KG1 (cell line): ENCODE data around the gene ROR1.

Source experiments
- DNase-seq: peaks from one replicate; lab custom pipeline; 2025; lab: John Stamatoyannopoulos, UW

ROR1 gene

DNA sequence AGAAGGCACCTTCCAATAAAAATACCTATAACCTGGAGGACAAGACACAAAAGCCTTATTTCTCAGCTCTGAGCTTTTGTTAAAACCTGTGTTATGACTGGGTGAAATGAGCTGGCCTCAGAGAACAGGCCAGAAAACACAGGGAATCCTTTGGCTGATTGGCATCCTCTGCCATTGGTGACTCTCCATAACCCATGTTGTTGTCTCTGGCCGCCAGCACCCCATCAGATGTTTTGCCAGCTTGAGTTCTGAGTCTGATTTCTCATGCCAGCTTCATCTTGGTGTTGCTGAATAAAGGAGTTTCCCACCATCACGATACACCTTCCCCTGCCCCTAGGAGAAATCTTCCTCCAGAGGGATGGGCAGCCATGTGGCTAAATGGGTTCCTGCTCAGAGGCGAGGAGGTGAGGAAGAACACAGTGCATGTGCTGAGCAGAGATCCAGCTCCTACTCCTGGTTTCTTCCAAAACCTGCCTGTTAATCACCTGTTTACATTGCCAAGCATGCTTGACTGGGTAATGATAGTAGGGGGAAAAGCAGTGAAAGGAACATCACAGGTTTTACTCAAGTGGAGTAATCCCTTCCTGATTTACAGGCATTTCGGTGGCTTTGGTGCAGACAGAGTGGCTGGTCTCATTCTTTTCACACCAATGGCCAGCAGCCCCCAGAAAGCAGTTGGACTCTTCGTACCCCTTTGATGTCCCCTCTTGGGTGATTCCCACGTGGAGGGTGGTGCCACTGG lies 109.8 kb downstream of the ROR1 start:
- no peak for DNase-seq

DNA sequence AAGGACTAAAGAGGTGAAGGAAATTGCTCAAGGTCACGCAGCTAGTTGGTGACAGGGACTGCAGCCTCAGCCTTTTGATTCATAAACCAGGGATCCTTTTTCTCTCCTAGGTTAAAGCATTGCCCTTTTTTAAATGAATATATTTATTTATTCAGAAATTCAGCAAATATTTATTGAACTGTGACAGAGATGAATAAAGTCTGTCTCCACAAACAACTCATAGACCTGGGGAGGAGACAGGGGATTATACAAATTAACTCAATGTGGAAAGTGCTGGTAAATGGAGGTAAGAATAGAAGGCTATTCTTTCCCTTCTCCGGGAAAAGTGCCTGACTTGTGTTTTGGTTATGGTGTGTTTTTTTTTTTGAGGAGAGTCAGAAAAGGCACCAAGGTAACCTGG lies 110.7 kb downstream of the ROR1 start:
- no peak for DNase-seq

- no peak for DNase-seq
Measured at GRCh38 chr1:63885899-63886298, 112.1 kb downstream of the ROR1 start.

- DNase-seq = no peak
Measured at GRCh38 chr1:63886340-63886739, 112.5 kb downstream of the ROR1 start.

- DNase-seq = no peak
Measured at GRCh38 chr1:63887809-63888208, 114.0 kb downstream of the ROR1 start.

DNA sequence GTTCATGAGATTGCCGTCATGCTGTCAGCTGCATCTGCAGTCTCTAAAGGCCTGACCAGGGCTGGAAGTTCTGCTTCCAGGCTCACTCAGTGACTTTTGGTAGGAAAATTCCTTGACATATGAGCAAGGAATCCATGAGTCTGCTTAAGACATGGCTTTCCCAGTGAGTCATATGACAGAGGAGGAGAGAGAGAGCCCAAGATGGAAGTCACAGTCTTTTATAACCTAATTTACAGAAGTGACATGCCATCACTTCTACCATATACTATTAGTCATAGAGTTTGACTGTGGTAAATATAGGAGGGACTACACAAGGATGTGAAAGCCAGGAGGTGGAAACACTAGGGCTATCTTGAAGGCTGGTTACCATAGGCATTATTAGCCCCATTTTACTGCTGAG lies 115.2 kb downstream of the ROR1 start:
- no peak for DNase-seq

DNA sequence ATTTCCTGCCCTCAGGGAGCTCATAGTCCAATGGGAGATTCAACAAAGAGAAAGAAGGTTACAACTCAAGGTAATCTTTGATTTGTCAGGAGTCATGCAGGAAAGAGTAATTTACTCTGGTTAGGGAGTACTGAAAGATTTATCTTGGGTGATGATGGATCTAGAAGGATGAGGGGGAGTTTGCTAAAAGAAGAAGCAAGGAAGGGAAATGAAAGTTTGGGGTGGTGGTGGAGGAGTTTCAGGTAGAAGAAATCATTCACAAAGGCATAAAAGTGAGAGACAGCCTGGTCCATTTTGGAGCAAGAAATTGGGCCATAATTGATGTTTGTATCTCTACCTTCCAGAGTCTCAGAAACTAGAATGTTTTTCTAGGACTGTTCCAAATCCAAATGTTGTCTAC lies 116.7 kb downstream of the ROR1 start:
- no peak for DNase-seq

DNA sequence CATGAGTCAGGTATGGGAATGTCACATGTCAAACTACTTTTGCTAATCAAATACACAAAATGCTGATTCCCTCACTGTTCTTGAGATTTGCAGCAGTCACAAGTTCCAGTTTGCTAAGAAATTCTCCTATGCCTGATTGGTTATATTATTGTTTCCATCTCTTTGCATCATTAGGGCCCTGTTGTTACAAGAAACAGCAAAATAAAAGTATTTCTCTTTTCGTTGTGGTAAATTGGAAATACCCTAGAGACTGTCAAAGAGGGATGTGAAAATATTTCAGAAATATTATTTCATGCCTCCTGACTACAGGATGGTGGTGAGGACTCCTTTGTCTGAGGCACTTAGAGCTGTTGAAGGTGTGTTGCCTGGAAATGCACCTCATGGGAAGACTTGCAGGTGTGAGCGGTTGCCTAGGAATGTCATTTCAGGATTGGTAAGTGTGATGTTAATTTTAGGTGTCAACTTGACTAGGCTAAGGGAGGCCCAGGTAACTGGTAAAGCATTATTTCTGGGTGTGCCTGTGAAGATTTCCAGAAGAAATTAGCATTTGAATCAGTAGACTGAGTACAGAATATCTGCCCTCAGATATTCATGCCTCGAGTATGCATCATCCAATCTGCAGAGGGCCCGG lies 117.4 kb downstream of the ROR1 start:
- DNase-seq = no peak

GRCh38 chr1:63892632-63893395 lies 119.0 kb downstream of the ROR1 start:
- DNase-seq = no peak

DNA sequence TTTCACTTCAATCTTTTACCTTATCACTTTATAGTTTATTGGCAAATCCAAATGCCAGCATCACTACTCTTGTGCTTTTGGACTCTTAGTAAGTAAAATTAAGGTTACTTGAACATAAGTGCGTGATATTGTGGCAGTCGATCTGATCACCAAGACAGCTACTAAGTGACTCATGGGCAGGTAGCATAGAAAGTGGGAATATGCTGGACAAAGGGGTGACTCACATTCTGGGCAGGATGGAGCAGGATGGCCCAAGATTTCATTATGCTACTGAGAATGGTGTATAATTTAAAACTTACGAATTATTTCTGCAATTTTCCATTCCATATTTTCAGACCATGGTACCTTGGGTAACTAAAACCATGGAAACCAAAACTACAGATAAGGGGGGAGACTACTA lies 120.2 kb downstream of the ROR1 start:
- no peak for DNase-seq

GRCh38 chr1:63894627-63895265 lies 120.9 kb downstream of the ROR1 start:
- no peak for DNase-seq

- DNase-seq = no peak
Measured at GRCh38 chr1:63896755-63897154, 122.9 kb downstream of the ROR1 start.

DNA sequence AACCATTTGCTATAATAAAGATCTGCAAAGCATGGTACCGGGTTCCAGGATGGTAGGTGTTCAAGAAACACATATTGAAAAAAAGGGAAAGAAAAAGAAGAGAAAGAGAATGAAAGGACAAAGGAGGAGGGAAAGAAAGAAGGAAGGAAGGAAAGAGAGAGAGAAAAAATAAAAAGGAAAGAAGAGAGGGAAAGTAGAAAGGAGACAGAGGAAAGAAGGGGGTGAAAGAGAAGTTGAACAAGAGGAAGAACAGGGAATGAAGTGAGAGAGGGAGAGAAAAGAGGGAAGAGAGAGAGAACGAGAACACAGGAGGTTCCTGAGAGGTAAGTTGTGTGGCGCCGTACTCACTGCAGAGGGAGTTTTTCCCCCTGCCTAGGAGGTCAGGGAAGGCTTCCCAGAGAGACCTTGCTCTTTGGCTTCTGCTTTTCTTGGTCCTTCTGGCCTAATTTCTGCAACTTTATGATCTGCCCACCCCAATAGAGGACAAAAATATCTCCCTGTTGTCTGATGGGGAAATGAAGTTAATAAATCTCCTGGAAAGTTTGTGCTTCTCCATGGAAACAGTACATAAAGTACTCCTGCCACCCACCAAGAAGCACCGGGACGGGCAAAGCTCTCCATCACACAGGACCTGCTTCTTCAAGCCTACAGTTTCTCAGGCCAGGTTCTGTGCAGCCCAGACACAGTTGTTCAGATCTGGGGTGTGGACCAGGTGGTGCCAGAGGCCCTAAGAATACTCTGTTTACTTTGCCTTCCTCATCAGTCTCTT lies 124.8 kb downstream of the ROR1 start:
- no peak for DNase-seq

DNA sequence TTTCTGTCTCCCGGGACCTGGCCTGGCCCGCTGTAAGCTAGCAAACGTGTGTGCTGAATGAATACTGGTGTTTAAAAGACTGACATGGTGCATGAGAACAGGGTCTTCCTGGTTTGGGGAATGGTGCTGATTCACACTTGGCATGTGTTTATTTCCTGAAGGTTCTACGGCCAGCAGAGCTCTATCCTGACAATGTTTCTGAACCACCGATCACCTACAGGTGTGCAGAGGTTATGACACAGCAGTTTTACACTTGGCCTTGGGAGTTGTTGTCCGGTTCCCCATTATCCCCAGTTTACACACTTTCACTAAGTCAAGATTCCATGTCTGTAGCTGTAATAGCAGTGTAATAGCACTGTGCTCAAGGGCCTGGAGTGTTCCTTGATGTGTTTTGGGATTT lies 127.3 kb downstream of the ROR1 start:
- DNase-seq = no peak

DNA sequence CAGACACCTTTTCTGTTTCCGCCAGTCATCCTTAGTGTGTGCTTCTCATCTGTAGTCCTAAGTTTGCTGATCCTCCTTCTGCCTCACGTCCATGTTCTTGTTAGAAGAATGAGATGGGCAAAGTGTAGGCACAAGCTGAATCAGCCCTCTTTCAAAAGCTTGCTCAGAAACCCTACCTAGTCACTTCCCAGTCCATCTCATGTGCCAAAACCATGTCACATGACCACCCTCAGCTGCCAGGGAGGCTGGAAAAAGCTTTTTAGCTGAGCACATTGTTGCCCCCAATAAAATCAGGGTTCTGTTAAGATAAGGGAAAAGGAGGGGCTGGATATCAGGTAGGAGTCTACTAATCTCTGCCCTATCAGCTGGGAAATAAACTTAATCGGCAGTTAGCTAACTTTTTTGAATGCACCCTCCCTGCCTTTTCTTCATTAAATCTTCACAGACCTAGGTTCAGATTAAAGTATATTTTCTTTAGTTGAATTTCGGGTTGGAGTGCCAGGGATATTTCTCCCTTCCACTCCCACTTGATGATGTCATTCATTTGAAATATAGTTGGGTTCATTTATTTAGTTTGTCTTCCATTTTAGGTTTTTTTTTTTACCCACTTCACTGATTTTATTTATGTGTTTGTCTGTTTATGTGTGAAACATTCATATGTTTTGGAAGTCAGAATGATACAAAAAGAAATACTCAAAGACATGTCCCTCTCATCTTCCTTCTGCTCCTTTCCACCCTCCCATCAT lies 129.2 kb downstream of the ROR1 start:
- DNase-seq = no peak

DNA sequence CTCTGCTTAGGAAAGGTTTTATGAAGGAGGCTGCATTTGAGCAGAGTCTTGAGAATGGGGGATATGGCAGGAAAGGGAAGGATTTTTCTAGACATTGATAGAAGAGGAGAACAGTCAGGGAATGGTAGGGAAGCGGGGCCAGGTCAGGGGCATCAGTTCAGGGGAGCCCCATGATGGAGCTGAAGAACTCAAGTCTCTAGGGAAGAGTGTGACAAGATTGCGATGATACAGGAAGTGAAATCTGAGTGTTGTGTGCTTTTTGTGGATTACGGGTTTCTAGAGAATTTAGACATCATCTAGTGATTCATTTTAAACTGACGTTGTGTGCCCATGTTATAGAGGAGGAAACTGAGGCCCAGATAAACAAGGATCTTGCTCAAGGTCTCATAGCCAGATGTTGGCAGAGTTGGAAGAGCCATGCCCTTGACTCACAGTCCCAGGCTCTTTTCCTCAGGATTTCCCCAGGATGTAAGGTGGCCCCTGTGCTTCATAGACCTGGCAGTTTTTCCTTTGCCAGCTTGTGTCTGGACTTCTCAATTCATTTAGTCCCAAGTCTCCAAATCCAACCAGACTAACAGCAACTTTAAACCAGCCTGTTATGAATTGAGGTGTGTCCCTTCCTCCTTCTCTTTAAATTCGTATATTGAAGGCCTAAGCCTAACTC lies 130.3 kb downstream of the ROR1 start:
- DNase-seq = no peak

- no peak for DNase-seq
Measured at GRCh38 chr1:63904826-63905225, 131.0 kb downstream of the ROR1 start.

GRCh38 chr1:63906047-63906704 lies 132.4 kb downstream of the ROR1 start:
- DNase-seq = no peak

GRCh38 chr1:63907051-63907450 lies 133.2 kb downstream of the ROR1 start:
- no peak for DNase-seq

GRCh38 chr1:63908016-63908415 lies 134.2 kb downstream of the ROR1 start:
- DNase-seq = no peak
